ENCODE results near the gene CLOCK. TPM values are rescaled to one million over a fixed set of nuclear protein-coding genes. Genes with fewer than 3 reads are reported as not detected.

Gene CLOCK
- total RNA-seq, 1 experiment from 2014 or later = 9.5 TPM

DNA sequence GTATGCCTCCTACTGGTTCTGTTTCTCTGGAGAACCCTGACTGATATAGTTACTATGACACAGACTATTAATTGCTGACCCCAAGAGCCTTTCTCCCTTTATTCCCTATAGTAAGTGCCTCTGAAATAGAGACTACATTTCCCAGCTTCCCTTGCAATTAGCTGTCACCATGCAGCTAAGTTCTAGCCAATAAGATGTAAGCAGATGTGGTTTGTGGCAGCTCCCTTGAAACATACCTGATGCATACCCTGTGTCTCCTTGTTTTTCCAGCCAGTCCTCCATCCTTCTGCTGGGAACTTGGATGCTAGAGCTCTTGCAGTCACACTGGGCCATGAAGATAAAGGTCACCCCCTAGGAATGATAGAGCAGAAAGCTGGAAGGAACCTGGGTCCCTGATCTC is 160.6 kb downstream of the CLOCK start:
- DNase-seq = peak in 1 of 2 experiments; percentile 41
- no TSS peak for BruUV-seq (replicated peaks)
- intact Hi-C loops (cut with micrococcal nuclease; ENCODE audit: unreplicated experiment) = loop anchor here (1.0 kb wide), 1 partner anchor 9 kb away; the partner anchor contains the start of gene TMEM165

DNA sequence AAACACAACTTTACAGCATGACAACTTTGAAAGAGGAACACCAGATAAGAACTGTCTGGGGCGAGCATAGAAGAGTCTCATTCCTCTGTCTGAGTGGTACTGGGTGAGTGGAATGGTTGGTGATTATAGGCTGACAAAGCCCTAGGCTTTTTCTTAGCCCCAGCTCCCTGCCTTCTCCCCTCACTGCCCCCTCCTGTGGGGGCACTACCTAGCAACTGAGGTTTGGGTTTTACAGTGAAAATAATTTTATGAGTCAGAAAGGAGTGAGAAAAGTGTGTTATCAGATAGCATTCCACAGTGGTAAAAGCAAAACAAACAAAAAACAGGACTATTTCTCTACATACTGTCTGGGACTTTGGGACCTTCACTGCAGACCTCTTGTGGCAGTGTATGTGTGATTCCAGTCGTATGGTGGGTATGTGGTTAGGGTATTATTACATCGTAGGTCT is 161.5 kb downstream of the CLOCK start:
- no peak overlapping the region for H3K4me3 Mint-ChIP-seq (ENCODE audit: unreplicated experiment)
- DNase-seq = no peak
- ChIA-PET CTCF (interaction anchor here (1.1 kb wide), 1 partner anchor 161 kb away, joined by 4 read pairs; the partner anchor contains the start of gene CLOCK), POLR2A (no interaction called here)
- intact Hi-C loops (cut with micrococcal nuclease; ENCODE audit: unreplicated experiment) = no loop called here
- Histone ChIP-seq H3K27me3 (replicated peaks; ENCODE audit: control insufficient read depth, insufficient read depth, low read length) (no peaks in the 10 kb centered on the region), H3K4me1 (peaks cover 25% of the 10 kb centered on the region), H3K36me3 (ENCODE audit: control insufficient read depth, insufficient read depth, low read length) (no peaks in the 10 kb centered on the region), H3K9me3 (no peaks in the 10 kb centered on the region), H3K4me3 (ENCODE audit: low read depth, low read length) (no peak overlapping the region)
- H3K27me3 Mint-ChIP-seq (ENCODE audit: insufficient read depth, unreplicated experiment) = no peaks in the 10 kb centered on the region
- TF ChIP-seq, protein P1, sequence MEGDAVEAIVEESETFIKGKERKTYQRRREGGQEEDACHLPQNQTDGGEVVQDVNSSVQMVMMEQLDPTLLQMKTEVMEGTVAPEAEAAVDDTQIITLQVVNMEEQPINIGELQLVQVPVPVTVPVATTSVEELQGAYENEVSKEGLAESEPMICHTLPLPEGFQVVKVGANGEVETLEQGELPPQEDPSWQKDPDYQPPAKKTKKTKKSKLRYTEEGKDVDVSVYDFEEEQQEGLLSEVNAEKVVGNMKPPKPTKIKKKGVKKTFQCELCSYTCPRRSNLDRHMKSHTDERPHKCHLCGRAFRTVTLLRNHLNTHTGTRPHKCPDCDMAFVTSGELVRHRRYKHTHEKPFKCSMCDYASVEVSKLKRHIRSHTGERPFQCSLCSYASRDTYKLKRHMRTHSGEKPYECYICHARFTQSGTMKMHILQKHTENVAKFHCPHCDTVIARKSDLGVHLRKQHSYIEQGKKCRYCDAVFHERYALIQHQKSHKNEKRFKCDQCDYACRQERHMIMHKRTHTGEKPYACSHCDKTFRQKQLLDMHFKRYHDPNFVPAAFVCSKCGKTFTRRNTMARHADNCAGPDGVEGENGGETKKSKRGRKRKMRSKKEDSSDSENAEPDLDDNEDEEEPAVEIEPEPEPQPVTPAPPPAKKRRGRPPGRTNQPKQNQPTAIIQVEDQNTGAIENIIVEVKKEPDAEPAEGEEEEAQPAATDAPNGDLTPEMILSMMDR (IDR thresholded peaks at IDR 0.05; ENCODE audit: insufficient read depth in 1 of 2, low read depth in 1 of 2, low read length in 1 of 2, severe bottlenecking in 1 of 2, unreplicated experiment in 1 of 2) = no peak
- peak overlapping the region; percentile 67 for H3K27ac Mint-ChIP-seq (ENCODE audit: unreplicated experiment)
- no TSS peak for BruUV-seq (replicated peaks)
- H3K4me1 Mint-ChIP-seq (ENCODE audit: low read depth, unreplicated experiment) = peaks cover 18% of the 10 kb centered on the region
- H3K36me3 Mint-ChIP-seq (ENCODE audit: insufficient read depth, unreplicated experiment) = no peaks in the 10 kb centered on the region
- H3K9me3 Mint-ChIP-seq (ENCODE audit: unreplicated experiment) = no peaks in the 10 kb centered on the region

More for the DNA sequence above, 160.6 kb downstream of the CLOCK start:
- H3K27me3 Mint-ChIP-seq (ENCODE audit: insufficient read depth, unreplicated experiment) = no peaks in the 10 kb centered on the region
- Histone ChIP-seq H3K27me3 (replicated peaks; ENCODE audit: control insufficient read depth, insufficient read depth, low read length) (no peaks in the 10 kb centered on the region), H3K36me3 (ENCODE audit: control insufficient read depth, insufficient read depth, low read length) (no peaks in the 10 kb centered on the region), H3K4me1 (peaks cover 25% of the 10 kb centered on the region), H3K4me3 (ENCODE audit: low read depth, low read length) (no peak overlapping the region), H3K9me3 (no peaks in the 10 kb centered on the region)
- ChIA-PET POLR2A (interaction anchor here (0.6 kb wide), 3 partner anchors 9 to 1000 kb away, joined by 3 to 7 read pairs (median 4); partner anchors contain the start of gene TMEM165), CTCF (interaction anchor here (1.1 to 1.5 kb wide), 2 partner anchors 9 to 160 kb away, joined by 4 read pairs; partner anchors contain the start of gene CLOCK)
- peak overlapping the region; percentile 36 for H3K4me3 Mint-ChIP-seq (ENCODE audit: unreplicated experiment)
- peak overlapping the region; percentile 40 for H3K27ac Mint-ChIP-seq (ENCODE audit: unreplicated experiment)
- TF ChIP-seq, protein P1 (IDR thresholded peaks at IDR 0.05; ENCODE audit: insufficient read depth in 1 of 2, low read depth in 1 of 2, low read length in 1 of 2, severe bottlenecking in 1 of 2, unreplicated experiment in 1 of 2) = no peak
- H3K4me1 Mint-ChIP-seq (ENCODE audit: low read depth, unreplicated experiment) = peaks cover 18% of the 10 kb centered on the region
- no peaks in the 10 kb centered on the region for H3K9me3 Mint-ChIP-seq (ENCODE audit: unreplicated experiment)
- no peaks in the 10 kb centered on the region for H3K36me3 Mint-ChIP-seq (ENCODE audit: insufficient read depth, unreplicated experiment)

DNA sequence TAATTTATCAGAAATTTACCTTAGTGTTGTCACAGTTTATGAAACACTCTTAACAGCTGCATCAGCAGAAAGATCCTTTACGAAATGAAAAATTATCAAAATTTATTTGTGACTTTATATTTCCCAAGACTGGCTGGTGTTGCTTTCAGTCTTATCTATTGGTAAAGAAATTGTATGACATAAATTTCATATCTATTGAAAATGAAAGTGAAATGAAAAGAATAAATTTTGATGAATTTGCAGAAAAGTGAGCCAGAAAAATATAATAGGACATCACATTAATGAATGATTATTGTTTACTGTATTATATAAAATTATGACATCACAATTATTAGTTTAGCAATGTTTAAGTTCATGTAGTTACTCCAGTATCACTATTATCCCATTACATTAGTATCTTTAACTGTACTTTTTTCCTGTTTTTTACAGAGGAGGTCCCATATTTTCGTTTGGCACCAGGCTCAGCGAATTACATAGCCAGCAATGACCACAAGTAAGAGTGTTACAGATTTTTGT is 164.2 kb downstream of the CLOCK start:
- no peaks in the 10 kb centered on the region for H3K36me3 Mint-ChIP-seq (ENCODE audit: insufficient read depth, unreplicated experiment)
- no peaks in the 10 kb centered on the region for H3K36me3 ChIP-seq (ENCODE audit: control insufficient read depth, insufficient read depth, low read length)
- TF ChIP-seq, protein P1 (IDR thresholded peaks at IDR 0.05; ENCODE audit: insufficient read depth in 1 of 2, low read depth in 1 of 2, low read length in 1 of 2, severe bottlenecking in 1 of 2, unreplicated experiment in 1 of 2) = no peak
- no peak for DNase-seq
- H3K4me1 Mint-ChIP-seq (ENCODE audit: low read depth, unreplicated experiment) = peaks cover 18% of the 10 kb centered on the region
- intact Hi-C loops (cut with micrococcal nuclease; ENCODE audit: unreplicated experiment) = no loop called here
- H3K9me3 Mint-ChIP-seq (ENCODE audit: unreplicated experiment) = no peaks in the 10 kb centered on the region
- ChIA-PET CTCF (no interaction called here), POLR2A (no interaction called here)
- no TSS peak for BruUV-seq (replicated peaks)
- no peaks in the 10 kb centered on the region for H3K27me3 Mint-ChIP-seq (ENCODE audit: insufficient read depth, unreplicated experiment)
- no peaks in the 10 kb centered on the region for H3K9me3 ChIP-seq
- H3K27me3 ChIP-seq (replicated peaks; ENCODE audit: control insufficient read depth, insufficient read depth, low read length) = no peaks in the 10 kb centered on the region
- H3K4me3 Mint-ChIP-seq (ENCODE audit: unreplicated experiment) = no peak overlapping the region
- no peak overlapping the region for H3K4me3 ChIP-seq (ENCODE audit: low read depth, low read length)
- no peak overlapping the region for H3K27ac Mint-ChIP-seq (ENCODE audit: unreplicated experiment)
- peaks cover 25% of the 10 kb centered on the region for H3K4me1 ChIP-seq
